ENCODE data around the gene PTPA.
"Not testable (repeated sequence)": the region's sequence is repeated elsewhere in the genome, so short reads cannot be mapped to it uniquely, and the experiment has no call there.

PTPA gene

GRCh38 chr9:129178568-129179382, 67.6 kb downstream of the PTPA start:
- FAIRE-seq = no peak

GRCh38 chr9:129181246-129181645, 70.0 kb downstream of the PTPA start:
- FAIRE-seq = no peak

- no peak for FAIRE-seq
These were observed 70.9 kb downstream of the PTPA start for GRCh38 chr9:129182122-129182521.

GRCh38 chr9:129182625-129183494, 71.6 kb downstream of the PTPA start:
- no peak for FAIRE-seq

- FAIRE-seq = no peak
These were observed 72.4 kb downstream of the PTPA start for GRCh38 chr9:129183495-129184218.

- FAIRE-seq = no peak
These were observed 73.0 kb downstream of the PTPA start for GRCh38 chr9:129184219-129184524.

GRCh38 chr9:129184596-129185122, 73.4 kb downstream of the PTPA start:
- no peak for FAIRE-seq

GRCh38 chr9:129185402-129185801, 74.2 kb downstream of the PTPA start:
- FAIRE-seq = no peak

GRCh38 chr9:129185991-129186390, 74.8 kb downstream of the PTPA start:
- no peak for FAIRE-seq

- no peak for FAIRE-seq
These were observed 75.8 kb downstream of the PTPA start for GRCh38 chr9:129187042-129187441.

GRCh38 chr9:129189971-129190370, 78.8 kb downstream of the PTPA start:
- not testable (repeated sequence) for FAIRE-seq

- no peak for FAIRE-seq
These were observed 80.0 kb downstream of the PTPA start for GRCh38 chr9:129191234-129191633.

GRCh38 chr9:129193655-129194054, 82.4 kb downstream of the PTPA start:
- no peak for FAIRE-seq

- no peak for FAIRE-seq
These were observed 83.0 kb downstream of the PTPA start for GRCh38 chr9:129194221-129194620.

GRCh38 chr9:129195606-129196005, 84.4 kb downstream of the PTPA start:
- FAIRE-seq = no peak

- FAIRE-seq = not testable (repeated sequence)
These were observed 85.8 kb downstream of the PTPA start for GRCh38 chr9:129197045-129197444.

- FAIRE-seq = peak; percentile 59
These were observed 86.7 kb downstream of the PTPA start for GRCh38 chr9:129197978-129198318.
